RWPE1 (cell line): ENCODE measurements around the gene F2.

ENCODE experiments used
- CTCF ChIA-PET: fragments of 350-600 bp; sonication (Branson Sonifier 250); formaldehyde crosslinking; extraction: SDS; loops from one replicate; lab custom pipeline; 2021; lab: Yijun Ruan, JAX
- POLR2A ChIA-PET: fragments of 400-600 bp; formaldehyde crosslinking; extraction: SDS; loops from one replicate; lab custom pipeline; 2020; ENCODE audit warnings: antibody characterized with exemption; ENCODE audit not compliant: low non-redundant PET; lab: Yijun Ruan, JAX
- DNase-seq: peaks from one replicate; pipeline ENCODE4 v3.0.0; 2012; ENCODE audit warnings: low spot score
- H3K27ac ChIP-seq: fragments of 450-650 bp; 2 replicates; pipeline ENCODE4 v1.5.1; 2017
- TF ChIP-seq, protein P1 (sequence below): fragments of 450-650 bp; conservative IDR thresholded peaks from 2 replicates; pipeline ENCODE4 v1.5.1; 2017; ENCODE audit warnings: low read depth, mild to moderate bottlenecking

F2 gene

DNA sequence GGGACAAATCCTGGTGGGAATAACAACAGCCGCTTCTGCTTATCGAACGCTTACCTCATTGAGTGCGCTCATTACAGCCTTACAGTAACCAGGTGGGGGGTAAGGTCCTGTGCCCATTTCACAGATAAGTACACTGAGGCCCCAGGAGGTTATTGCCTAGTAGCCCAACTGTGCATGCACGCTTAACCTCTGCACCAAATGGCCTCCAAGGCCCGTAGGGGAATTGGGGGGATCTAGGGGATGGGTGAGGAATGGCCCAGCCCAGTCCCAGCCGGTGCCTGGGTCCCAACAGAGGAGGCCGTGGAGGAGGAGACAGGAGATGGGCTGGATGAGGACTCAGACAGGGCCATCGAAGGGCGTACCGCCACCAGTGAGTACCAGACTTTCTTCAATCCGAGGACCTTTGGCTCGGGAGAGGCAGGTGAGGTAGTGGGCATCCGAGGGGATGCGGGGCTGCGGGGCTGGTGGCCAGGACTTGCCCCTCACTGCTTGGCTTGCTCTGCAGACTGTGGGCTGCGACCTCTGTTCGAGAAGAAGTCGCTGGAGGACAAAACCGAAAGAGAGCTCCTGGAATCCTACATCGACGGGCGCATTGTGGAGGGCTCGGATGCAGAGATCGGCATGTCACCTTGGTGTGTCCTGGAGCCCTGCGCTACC, 7.3 kb downstream of the F2 start:
- TF ChIP-seq, protein P1, sequence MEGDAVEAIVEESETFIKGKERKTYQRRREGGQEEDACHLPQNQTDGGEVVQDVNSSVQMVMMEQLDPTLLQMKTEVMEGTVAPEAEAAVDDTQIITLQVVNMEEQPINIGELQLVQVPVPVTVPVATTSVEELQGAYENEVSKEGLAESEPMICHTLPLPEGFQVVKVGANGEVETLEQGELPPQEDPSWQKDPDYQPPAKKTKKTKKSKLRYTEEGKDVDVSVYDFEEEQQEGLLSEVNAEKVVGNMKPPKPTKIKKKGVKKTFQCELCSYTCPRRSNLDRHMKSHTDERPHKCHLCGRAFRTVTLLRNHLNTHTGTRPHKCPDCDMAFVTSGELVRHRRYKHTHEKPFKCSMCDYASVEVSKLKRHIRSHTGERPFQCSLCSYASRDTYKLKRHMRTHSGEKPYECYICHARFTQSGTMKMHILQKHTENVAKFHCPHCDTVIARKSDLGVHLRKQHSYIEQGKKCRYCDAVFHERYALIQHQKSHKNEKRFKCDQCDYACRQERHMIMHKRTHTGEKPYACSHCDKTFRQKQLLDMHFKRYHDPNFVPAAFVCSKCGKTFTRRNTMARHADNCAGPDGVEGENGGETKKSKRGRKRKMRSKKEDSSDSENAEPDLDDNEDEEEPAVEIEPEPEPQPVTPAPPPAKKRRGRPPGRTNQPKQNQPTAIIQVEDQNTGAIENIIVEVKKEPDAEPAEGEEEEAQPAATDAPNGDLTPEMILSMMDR: no peak
- DNase-seq: no peak
- POLR2A ChIA-PET: no interaction called here
- H3K27ac ChIP-seq: no peak overlapping the region
- CTCF ChIA-PET: no interaction called here

DNA sequence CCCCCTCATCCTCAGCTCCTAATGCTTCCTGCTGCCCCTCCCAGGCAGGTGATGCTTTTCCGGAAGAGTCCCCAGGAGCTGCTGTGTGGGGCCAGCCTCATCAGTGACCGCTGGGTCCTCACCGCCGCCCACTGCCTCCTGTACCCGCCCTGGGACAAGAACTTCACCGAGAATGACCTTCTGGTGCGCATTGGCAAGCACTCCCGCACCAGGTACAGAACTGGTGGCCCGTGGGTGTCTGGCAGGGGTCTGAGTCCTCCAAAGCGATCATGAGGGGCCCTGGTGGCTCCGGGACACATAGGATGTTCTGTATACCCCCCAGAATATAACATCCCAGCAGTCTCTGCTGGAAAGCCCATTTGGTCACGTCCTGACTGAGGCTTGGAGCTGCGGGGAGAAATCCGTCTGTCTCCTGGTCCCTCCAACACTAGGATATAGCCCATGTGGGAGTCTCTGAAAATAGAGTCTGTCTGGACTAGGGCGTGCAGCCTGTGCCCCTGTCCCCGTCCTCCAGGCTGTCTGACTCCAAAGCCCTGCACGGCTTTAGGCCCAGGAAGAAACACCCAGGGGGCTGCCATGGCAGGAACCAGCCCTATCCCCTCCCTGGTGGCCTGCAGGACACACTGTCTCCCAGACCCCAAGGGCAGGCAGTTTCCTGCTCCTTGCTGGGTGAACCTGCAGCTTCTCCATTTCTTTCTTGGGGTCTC, 9.1 kb downstream of the F2 start:
- DNase-seq: no peak
- POLR2A ChIA-PET: no interaction called here
- H3K27ac ChIP-seq: no peak overlapping the region
- CTCF ChIA-PET: no interaction called here
- TF ChIP-seq, protein P1: no peak

DNA sequence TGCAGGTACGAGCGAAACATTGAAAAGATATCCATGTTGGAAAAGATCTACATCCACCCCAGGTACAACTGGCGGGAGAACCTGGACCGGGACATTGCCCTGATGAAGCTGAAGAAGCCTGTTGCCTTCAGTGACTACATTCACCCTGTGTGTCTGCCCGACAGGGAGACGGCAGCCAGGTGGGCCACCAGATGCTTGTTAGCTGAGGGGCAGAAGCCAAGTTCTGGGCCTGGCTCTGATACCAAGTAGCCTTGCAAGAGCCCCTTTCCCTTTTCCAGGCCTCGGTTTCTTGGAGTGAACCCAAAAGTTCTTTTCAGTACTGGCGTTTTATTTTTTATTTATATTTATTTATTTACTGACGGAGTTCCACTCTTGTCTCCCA, 9.6 kb downstream of the F2 start:
- TF ChIP-seq, protein P1: no peak
- no peak overlapping the region for H3K27ac ChIP-seq
- POLR2A ChIA-PET: no interaction called here
- DNase-seq: no peak
- CTCF ChIA-PET: no interaction called here

DNA sequence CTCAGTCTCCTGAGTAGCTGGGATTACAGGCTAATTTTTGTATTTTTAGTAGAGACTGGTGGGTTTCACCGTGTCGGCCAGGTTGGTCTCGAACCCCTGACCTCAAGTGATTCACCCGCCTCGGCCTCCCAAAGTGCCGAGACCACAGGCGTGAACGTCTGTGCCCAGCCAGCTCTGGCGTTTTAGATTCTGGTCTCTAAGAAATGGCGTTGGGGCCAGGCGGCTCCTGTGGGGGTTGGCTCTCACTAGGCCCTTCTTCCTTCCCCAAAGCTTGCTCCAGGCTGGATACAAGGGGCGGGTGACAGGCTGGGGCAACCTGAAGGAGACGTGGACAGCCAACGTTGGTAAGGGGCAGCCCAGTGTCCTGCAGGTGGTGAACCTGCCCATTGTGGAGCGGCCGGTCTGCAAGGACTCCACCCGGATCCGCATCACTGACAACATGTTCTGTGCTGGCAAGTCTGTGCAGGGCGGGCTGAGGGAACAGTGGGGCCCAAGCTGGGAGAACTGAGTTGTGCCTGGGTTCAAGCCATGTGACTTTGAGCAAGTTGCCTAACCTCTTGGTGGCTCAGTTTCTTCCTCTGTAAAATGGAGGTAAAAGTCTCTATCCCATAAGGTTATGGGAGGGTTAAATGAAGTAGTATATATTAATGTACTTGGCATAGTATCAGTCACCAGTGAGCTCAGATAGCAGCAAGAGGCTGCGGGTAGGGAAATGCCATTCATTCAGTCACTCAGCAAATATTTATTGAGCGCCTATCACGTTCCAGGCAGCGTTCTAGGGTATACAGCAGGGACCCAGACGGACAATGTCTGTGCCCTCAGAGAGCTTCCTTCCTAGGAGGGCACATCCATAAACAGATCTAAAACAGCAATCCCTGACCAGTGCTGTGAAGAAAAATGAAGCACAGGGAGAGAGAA, 10.4 kb downstream of the F2 start:
- DNase-seq: no peak
- POLR2A ChIA-PET: no interaction called here
- TF ChIP-seq, protein P1: no peak

DNA sequence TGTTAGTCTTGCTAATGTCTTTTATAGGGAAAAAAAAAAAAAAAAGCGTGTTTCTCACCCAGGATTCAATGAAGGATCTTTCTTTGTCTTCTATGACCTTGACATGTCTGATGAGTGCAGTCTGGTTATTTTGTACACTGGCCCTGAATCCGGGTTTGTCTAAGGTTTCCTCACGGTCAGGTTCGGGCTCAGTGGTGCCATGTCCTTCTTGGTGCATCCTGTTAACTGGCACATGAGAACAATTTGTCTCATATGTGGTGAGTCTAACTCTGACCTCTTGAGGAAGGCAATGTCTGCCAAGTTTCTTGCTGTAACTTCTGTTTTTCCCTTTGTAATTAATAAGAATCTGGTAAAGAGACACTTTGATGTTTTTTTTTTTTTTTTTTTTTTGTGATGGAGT, 12.5 kb downstream of the F2 start:
- no peak for DNase-seq
- TF ChIP-seq, protein P1: no peak
- ChIA-PET CTCF (no interaction called here), POLR2A (no interaction called here)
- no peak overlapping the region for H3K27ac ChIP-seq

More for the DNA sequence above, 10.4 kb downstream of the F2 start:
- CTCF ChIA-PET: no interaction called here
- no peak overlapping the region for H3K27ac ChIP-seq

DNA sequence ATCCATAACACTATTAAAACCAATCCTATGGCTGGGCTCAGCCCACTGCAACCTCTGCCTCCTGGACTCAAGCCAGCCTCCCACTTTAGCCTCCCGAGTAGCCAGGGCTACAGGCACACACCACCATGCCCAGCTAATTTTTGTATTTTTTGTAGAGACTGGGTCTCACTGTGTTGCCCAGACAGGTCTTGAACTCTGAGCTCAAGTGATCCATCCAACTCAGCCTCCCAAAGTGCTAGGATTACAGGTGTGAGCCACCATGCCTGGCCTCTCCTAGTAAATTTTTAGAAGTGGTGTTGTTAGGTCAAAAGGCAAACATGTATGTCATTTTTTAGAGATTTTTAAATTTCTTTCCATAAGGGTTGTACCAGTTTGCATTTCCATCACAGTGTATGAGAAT, 14.2 kb downstream of the F2 start:
- CTCF ChIA-PET: no interaction called here
- no peak overlapping the region for H3K27ac ChIP-seq
- TF ChIP-seq, protein P1: no peak
- no peak for DNase-seq
- POLR2A ChIA-PET: no interaction called here
